Measurements from ENCODE around the gene TGFB1. TPM values are rescaled to one million over a fixed set of nuclear protein-coding genes. Genes with fewer than 3 reads are reported as not detected.

The TGFB1 gene
- total RNA-seq: 10 to 100 TPM in 8 of 10 donors, 1 to 10 TPM in 2; 9.7 to 44.9 (median 13.2) TPM
- polyA plus RNA-seq: 10 to 100 TPM; 14.0 to 19.9 TPM
- long read RNA-seq, donor 1, transcript TGFB1-201 (7 exons, 2,769 nt): major isoform, 13 of 20 reads
- long read RNA-seq, donor 1, partial matches to known transcripts: 0 of 20 reads
- long read RNA-seq, donor 1, other reads (novel, unspliced or antisense): 7 of 20 reads
- long read RNA-seq, donor 2, transcript TGFB1-201 (7 exons, 2,769 nt): major isoform, 25 of 36 reads
- long read RNA-seq, donor 2, partial matches to known transcripts: 0 of 36 reads
- long read RNA-seq, donor 2, other reads (novel, unspliced or antisense): 11 of 36 reads
- long read RNA-seq, donor 3, partial matches to known transcripts: 0 of 6 reads
- long read RNA-seq, donor 3, other reads (novel, unspliced or antisense): 6 of 6 reads

DNA sequence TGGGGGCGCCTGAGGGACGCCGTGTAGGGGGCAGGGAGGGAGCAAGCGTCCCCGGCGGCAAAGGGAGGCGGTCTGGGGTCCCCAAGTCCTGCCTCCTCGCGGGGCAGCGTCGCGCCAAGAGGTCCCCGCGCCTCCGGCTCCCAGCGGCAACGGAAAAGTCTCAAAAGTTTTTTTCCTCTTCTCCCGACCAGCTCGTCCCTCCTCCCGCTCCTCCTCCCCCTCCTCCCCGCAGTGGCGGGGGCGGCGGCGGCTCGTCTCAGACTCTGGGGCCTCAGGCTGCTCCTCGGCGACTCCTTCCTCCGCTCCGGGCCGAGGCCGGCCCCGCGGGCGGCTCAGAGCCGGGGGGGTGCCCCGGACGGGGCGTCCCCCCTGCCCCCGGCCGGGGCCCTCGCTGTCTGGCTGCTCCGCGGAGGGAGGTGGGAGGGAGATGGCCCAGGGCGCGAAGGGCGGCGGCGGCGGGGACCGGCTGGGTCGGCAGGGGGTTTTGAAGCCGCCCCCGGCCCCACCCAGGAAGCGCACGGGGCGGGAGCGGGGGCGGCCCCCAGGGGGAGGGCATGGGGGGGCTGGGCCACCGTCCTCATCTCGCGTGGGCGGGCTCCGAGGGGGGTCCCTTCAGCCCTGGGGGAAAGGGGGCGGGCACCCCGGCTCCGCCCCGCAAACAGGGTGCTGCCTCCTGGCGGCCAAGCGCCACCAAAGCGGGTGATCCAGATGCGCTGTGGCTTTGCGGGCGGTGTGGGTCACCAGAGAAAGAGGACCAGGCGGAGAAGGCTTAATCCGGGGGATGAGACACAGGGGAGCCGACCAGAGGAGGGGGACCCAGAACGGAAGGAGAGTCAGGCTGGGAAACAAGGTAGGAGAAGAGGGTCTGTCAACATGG lies at the start of gene TGFB1:
TSS of gene TGFB1 (minus strand) at position 457 of the 877 bp plus-strand sequence. CDS start 878 bp downstream, outside the sequence.
- H3K4me1 ChIP-seq: peaks cover 0 to 73% (median 43%) of the 10 kb centered on the region in 9 donors
- H3K9me3 ChIP-seq: no peaks in the 10 kb centered on the region
- peaks cover 0 to 3% (median 0%) of the 10 kb centered on the region in 9 donors for H3K36me3 ChIP-seq
- intact Hi-C loops (cut with DNase I): loop anchor here in 9 of 10 donors (2.0 to 10.0 kb wide), 7 partner anchors 27 to 146 kb away; partner anchors contain the start of genes CCDC97 (in 6 of the 9), DMAC2 (in 1 of the 9), ERICH4 (in 1 of the 9) and HNRNPUL1 (in 1 of the 9)
- peak within 1 kb of the TSS; percentile 63 to 98 (median 79) for H3K4me3 ChIP-seq
- ATAC-seq (peak; percentile 59 to 85 (median 74)), DNase-seq (peak; percentile 89 to 91)
- H3K27ac ChIP-seq: peak within 1 kb of the TSS; percentile 81 to 98 (median 92)
- H3K27me3 ChIP-seq: peaks cover 0 to 5% (median 0%) of the 10 kb centered on the region in 7 donors
- TF ChIP-seq, protein P1, sequence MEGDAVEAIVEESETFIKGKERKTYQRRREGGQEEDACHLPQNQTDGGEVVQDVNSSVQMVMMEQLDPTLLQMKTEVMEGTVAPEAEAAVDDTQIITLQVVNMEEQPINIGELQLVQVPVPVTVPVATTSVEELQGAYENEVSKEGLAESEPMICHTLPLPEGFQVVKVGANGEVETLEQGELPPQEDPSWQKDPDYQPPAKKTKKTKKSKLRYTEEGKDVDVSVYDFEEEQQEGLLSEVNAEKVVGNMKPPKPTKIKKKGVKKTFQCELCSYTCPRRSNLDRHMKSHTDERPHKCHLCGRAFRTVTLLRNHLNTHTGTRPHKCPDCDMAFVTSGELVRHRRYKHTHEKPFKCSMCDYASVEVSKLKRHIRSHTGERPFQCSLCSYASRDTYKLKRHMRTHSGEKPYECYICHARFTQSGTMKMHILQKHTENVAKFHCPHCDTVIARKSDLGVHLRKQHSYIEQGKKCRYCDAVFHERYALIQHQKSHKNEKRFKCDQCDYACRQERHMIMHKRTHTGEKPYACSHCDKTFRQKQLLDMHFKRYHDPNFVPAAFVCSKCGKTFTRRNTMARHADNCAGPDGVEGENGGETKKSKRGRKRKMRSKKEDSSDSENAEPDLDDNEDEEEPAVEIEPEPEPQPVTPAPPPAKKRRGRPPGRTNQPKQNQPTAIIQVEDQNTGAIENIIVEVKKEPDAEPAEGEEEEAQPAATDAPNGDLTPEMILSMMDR (IDR thresholded peaks at IDR 0.05): peak; percentile 78 to 98 (median 91)
- WGBS, 2 donors: 1% methylated on average over 61 to 77 of the region's 78 CpGs

DNA sequence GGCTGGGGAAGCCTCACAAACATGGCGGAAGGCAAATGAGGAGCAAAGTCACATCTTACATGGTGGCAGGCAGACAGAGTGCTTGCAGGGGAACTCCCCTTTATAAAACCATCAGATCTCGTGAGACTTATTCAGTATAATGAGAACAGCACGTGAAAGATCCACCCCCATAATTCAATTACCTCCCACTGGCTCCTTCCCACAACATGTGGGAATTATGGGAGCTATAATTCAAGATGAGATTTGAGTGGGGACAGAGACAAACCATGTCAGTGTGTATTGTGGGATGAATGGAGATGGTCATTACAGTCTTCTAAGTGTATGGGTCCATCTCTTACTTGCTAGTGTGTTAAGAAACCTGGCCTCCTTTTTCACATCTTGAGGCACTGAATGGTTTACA lies 48.3 kb upstream of the TGFB1 start:
- no peak overlapping the region for H3K4me3 ChIP-seq
- H3K27me3 ChIP-seq: no peaks in the 10 kb centered on the region
- no peaks in the 10 kb centered on the region for H3K9me3 ChIP-seq
- peak overlapping the region in 9 of 10 donors; percentile 14 to 80 (median 36) for H3K27ac ChIP-seq
- WGBS, 2 donors: 72 to 74% methylated on average over 3 of the region's 3 CpGs
- intact Hi-C loops (cut with DNase I): no loop called here
- no peak for ATAC-seq
- TF ChIP-seq, protein P1 (IDR thresholded peaks at IDR 0.05): no peak
- H3K4me1 ChIP-seq: peaks cover 21 to 81% (median 55%) of the 10 kb centered on the region in 9 donors
- DNase-seq: no peak
- peaks cover 0 to 27% (median 0%) of the 10 kb centered on the region in 9 donors for H3K36me3 ChIP-seq

DNA sequence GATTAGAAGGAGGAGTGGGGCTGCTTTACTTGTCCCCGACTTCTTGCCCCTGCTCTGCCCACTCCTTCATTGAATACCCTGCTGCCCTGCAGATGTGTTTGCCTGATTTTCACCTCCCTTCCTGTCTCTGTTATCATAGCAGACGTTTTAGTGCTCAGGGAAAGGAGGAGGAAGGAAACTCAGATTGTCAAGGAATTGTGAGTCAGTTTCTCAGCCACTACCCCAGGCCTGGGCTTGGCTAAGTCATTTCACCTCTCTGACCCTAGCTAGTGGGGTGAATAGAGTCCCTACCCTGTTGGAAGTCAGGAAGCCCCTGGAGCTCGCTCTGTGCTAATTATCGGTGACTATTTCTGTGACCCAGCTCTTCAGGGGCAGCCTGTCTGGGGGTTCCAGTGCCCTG lies 47.8 kb upstream of the TGFB1 start:
- 51 to 60% methylated on average over 4 of the region's 4 CpGs for WGBS, 2 donors
- intact Hi-C loops (cut with DNase I): no loop called here
- H3K36me3 ChIP-seq: peaks cover 0 to 27% (median 0%) of the 10 kb centered on the region in 9 donors
- no peaks in the 10 kb centered on the region for H3K9me3 ChIP-seq
- H3K27me3 ChIP-seq: no peaks in the 10 kb centered on the region
- no peak overlapping the region for H3K4me3 ChIP-seq
- TF ChIP-seq, protein P1 (IDR thresholded peaks at IDR 0.05): no peak
- DNase-seq (no peak), ATAC-seq (no peak)
- H3K4me1 ChIP-seq: peaks cover 24 to 81% (median 55%) of the 10 kb centered on the region in 9 donors
- peak overlapping the region in 9 of 10 donors; percentile 14 to 80 (median 34) for H3K27ac ChIP-seq

DNA sequence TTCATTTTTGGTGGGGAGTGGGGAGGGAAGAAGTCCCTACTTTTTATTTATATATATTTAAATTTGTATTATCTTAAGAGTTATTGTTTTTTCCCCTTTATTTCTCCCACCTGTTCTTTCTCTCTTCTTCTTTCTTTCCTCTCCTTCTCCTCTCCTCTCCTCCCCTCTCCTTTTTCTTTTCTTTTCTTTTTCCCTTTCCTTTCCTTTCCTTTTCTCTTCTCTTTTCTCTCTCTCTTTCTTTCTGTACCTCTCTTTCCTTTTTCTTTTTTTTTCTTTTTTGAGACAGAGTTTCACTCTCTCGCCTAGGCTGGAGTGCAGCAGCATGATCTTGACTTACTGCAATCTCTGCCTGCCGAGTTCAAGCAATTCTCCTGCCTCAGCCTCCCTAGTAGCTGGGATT lies 45.8 kb upstream of the TGFB1 start:
- Histone ChIP-seq H3K27ac (no peak overlapping the region), H3K27me3 (no peaks in the 10 kb centered on the region), H3K4me3 (no peak overlapping the region), H3K9me3 (no peaks in the 10 kb centered on the region), H3K4me1 (peaks cover 16 to 71% (median 46%) of the 10 kb centered on the region in 9 donors), H3K36me3 (peaks cover 0 to 27% (median 0%) of the 10 kb centered on the region in 9 donors)
- ATAC-seq (no peak), DNase-seq (no peak)
- 91 to 98% methylated on average over 2 of the region's 2 CpGs for WGBS, 2 donors
- intact Hi-C loops (cut with DNase I): loop anchor here in 5 of 10 donors (5.0 kb wide), 3 partner anchors 33 to 43 kb away; partner anchors contain the start of genes DMAC2 (in 2 of the 5) and ERICH4 (in 1 of the 5)
- TF ChIP-seq, protein P1 (IDR thresholded peaks at IDR 0.05): no peak

Data from heart right ventricle (tissue), 16 donors.